Activated CD8-positive, alpha-beta T cell treated with anti-CD3 and anti-CD28 coated beads for 36 hours (primary cell): ENCODE measurements around the gene PIK3R1. TPM values are rescaled to one million over a fixed set of nuclear protein-coding genes. Genes with fewer than 3 reads are reported as not detected.

Source experiments
- ATAC-seq: fragments of 200-7000 bp; cut with Tn5 transposase; one replicate; pipeline ENCODE4 v1.10.0; 2021; ENCODE audit warnings: mild to moderate bottlenecking, moderate library complexity
- CTCF ChIA-PET: fragments of 350-600 bp; sonication (Branson Sonifier 250); formaldehyde crosslinking; loops from one replicate; lab custom pipeline; 2021; ENCODE audit warnings: antibody characterized with exemption; lab: Charles Lee
- POLR2A ChIA-PET: fragments of 350-600 bp; sonication (Branson Sonifier 250); formaldehyde crosslinking; loops from one replicate; lab custom pipeline; 2021; ENCODE audit warnings: antibody characterized with exemption; lab: Charles Lee
- DNase-seq: peaks from one replicate; pipeline ENCODE4 v3.0.0-alpha.2; 2020
- H3K27ac Mint-ChIP-seq: one replicate; pipeline ENCODE4 v1.8.0; 2021; ENCODE audit warnings: mild to moderate bottlenecking, mixed read lengths
- H3K27me3 Mint-ChIP-seq: one replicate; pipeline ENCODE4 v1.8.0; 2021; ENCODE audit warnings: mixed read lengths
- H3K36me3 Mint-ChIP-seq: one replicate; pipeline ENCODE4 v1.8.0; 2021; ENCODE audit warnings: low read depth, mixed read lengths
- H3K4me1 Mint-ChIP-seq: one replicate; pipeline ENCODE4 v1.8.0; 2021; ENCODE audit warnings: low read depth, mixed read lengths
- H3K4me3 Mint-ChIP-seq: one replicate; pipeline ENCODE4 v1.8.0; 2021; ENCODE audit warnings: mild to moderate bottlenecking, moderate library complexity, mixed read lengths
- H3K9me3 Mint-ChIP-seq: one replicate; pipeline ENCODE4 v1.8.0; 2021; ENCODE audit warnings: mixed read lengths
- CTCF ChIP-seq: fragments of 200-600 bp; IDR thresholded peaks from one replicate; pipeline ENCODE4 v1.8.0; 2022; ENCODE audit warnings: antibody characterized with exemption, mild to moderate bottlenecking
- intact Hi-C: fragments of 100-400 bp; cut with micrococcal nuclease; formaldehyde crosslinking; loops from one replicate; pipeline ENCODE4 v1.10.0; 2022
- total RNA-seq, 2 experiments: library from RNA; stranded (reverse); gene quantifications; one replicate each; pipeline ENCODE4 v1.2.3, GENCODE V29; 2021

Gene PIK3R1
- total RNA-seq, 2 experiments from 2014 or later: 55.4 to 57.6 TPM

- H3K27ac Mint-ChIP-seq: no peak overlapping the region
- no peak for ATAC-seq
- no peak for TF ChIP-seq CTCF
- intact Hi-C loops: no loop called here
- DNase-seq: no peak
- ChIA-PET CTCF (no interaction called here), POLR2A (no interaction called here)
- H3K4me3 Mint-ChIP-seq: no peak overlapping the region
- no peaks in the 10 kb centered on the region for H3K27me3 Mint-ChIP-seq
- H3K4me1 Mint-ChIP-seq: no peaks in the 10 kb centered on the region
- no peaks in the 10 kb centered on the region for H3K36me3 Mint-ChIP-seq
- H3K9me3 Mint-ChIP-seq: no peaks in the 10 kb centered on the region
Measured at GRCh38 chr5:68187268-68188055, 28.1 kb upstream of the PIK3R1 start.

GRCh38 chr5:68189171-68189570, 26.4 kb upstream of the PIK3R1 start:
- no peak for TF ChIP-seq CTCF
- H3K4me3 Mint-ChIP-seq: no peak overlapping the region
- H3K36me3 Mint-ChIP-seq: no peaks in the 10 kb centered on the region
- no peak overlapping the region for H3K27ac Mint-ChIP-seq
- H3K4me1 Mint-ChIP-seq: peaks cover 7% of the 10 kb centered on the region
- no peak for ATAC-seq
- H3K27me3 Mint-ChIP-seq: no peaks in the 10 kb centered on the region
- intact Hi-C loops: no loop called here
- H3K9me3 Mint-ChIP-seq: no peaks in the 10 kb centered on the region
- CTCF ChIA-PET: interaction anchor here (0.7 kb wide), 1 partner anchor 688 kb away, joined by 3 read pairs; no protein-coding TSS in a partner anchor
- POLR2A ChIA-PET: no interaction called here
- no peak for DNase-seq

- CTCF ChIA-PET: interaction anchor here (0.7 kb wide), 1 partner anchor 689 kb away, joined by 3 read pairs; no protein-coding TSS in a partner anchor
- no peaks in the 10 kb centered on the region for H3K36me3 Mint-ChIP-seq
- TF ChIP-seq CTCF: no peak
- intact Hi-C loops: no loop called here
- H3K9me3 Mint-ChIP-seq: no peaks in the 10 kb centered on the region
- H3K27me3 Mint-ChIP-seq: no peaks in the 10 kb centered on the region
- H3K4me3 Mint-ChIP-seq: no peak overlapping the region
- no peak overlapping the region for H3K27ac Mint-ChIP-seq
- peaks cover 11% of the 10 kb centered on the region for H3K4me1 Mint-ChIP-seq
- POLR2A ChIA-PET: no interaction called here
- ATAC-seq (no peak), DNase-seq (no peak)
Measured at GRCh38 chr5:68189613-68190012, 25.9 kb upstream of the PIK3R1 start.

GRCh38 chr5:68190619-68191018, 24.9 kb upstream of the PIK3R1 start:
- no peaks in the 10 kb centered on the region for H3K9me3 Mint-ChIP-seq
- H3K4me1 Mint-ChIP-seq: peaks cover 11% of the 10 kb centered on the region
- TF ChIP-seq CTCF: no peak
- H3K27ac Mint-ChIP-seq: no peak overlapping the region
- H3K27me3 Mint-ChIP-seq: no peaks in the 10 kb centered on the region
- DNase-seq (no peak), ATAC-seq (no peak)
- H3K4me3 Mint-ChIP-seq: no peak overlapping the region
- CTCF ChIA-PET: no interaction called here
- POLR2A ChIA-PET: no interaction called here
- no peaks in the 10 kb centered on the region for H3K36me3 Mint-ChIP-seq
- intact Hi-C loops: no loop called here

- no peaks in the 10 kb centered on the region for H3K9me3 Mint-ChIP-seq
- H3K4me1 Mint-ChIP-seq: peaks cover 11% of the 10 kb centered on the region
- H3K27ac Mint-ChIP-seq: no peak overlapping the region
- H3K27me3 Mint-ChIP-seq: no peaks in the 10 kb centered on the region
- intact Hi-C loops: no loop called here
- no peak overlapping the region for H3K4me3 Mint-ChIP-seq
- no peaks in the 10 kb centered on the region for H3K36me3 Mint-ChIP-seq
- ATAC-seq (no peak), DNase-seq (no peak)
- CTCF ChIA-PET: no interaction called here
- TF ChIP-seq CTCF: no peak
- POLR2A ChIA-PET: no interaction called here
Measured at GRCh38 chr5:68191083-68191791, 24.3 kb upstream of the PIK3R1 start.
